Naive thymus-derived CD4-positive, alpha-beta T cell (primary cell): ENCODE data around the gene COQ5. TPM values are rescaled to one million over a fixed set of nuclear protein-coding genes. Genes with fewer than 3 reads are reported as not detected.

Source experiments
- ATAC-seq: fragments of 150-1000 bp; cut with Tn5 transposase; 2 replicates; pipeline ENCODE4 v1.10.0; 2021; ENCODE audit warnings: mild to moderate bottlenecking, moderate library complexity
- CTCF ChIA-PET: fragments of 350-600 bp; sonication (Branson Sonifier 250); formaldehyde crosslinking; loops from one replicate; lab custom pipeline; 2021; ENCODE audit warnings: antibody characterized with exemption; lab: Charles Lee
- POLR2A ChIA-PET: fragments of 350-600 bp; sonication (Branson Sonifier 250); formaldehyde crosslinking; loops from one replicate; lab custom pipeline; 2021; ENCODE audit warnings: antibody characterized with exemption, inconsistent platforms; lab: Charles Lee
- DNase-seq, 9 donors: peaks; one replicate each; pipeline versions ENCODE4 v3.0.0 to v3.0.0-alpha.2; 2020 to 2022; ENCODE audit warnings: mixed read lengths in 1 of 9
- H3K27ac ChIP-seq: one replicate; pipeline ENCODE4 v1.7.0; 2013; ENCODE audit warnings: mild to moderate bottlenecking, low read depth, low read length, moderate library complexity
- H3K27me3 ChIP-seq, 2 donors: one replicate each; pipeline ENCODE4 v1.7.0; 2013; ENCODE audit warnings: low read length in 2 of 2, mild to moderate bottlenecking in 2 of 2, moderate library complexity in 2 of 2; ENCODE audit not compliant: control insufficient read depth in 2 of 2, insufficient read depth in 2 of 2
- H3K36me3 ChIP-seq, 3 experiments: 1 replicate in 2 of 3; 2 replicates in 1 of 3; pipeline ENCODE4 v1.7.0; 2013; ENCODE audit warnings: low read length in 3 of 3, mild to moderate bottlenecking in 3 of 3, moderate library complexity in 1 of 3; ENCODE audit not compliant: insufficient read depth in 3 of 3, control insufficient read depth in 2 of 3
- H3K4me1 ChIP-seq, 2 donors: one replicate each; pipeline ENCODE4 v1.7.0; 2013; ENCODE audit warnings: low read length in 2 of 2, mild to moderate bottlenecking in 2 of 2, moderate library complexity in 1 of 2; ENCODE audit not compliant: control insufficient read depth in 2 of 2, insufficient read depth in 2 of 2
- H3K4me3 ChIP-seq: 2 replicates; pipeline ENCODE4 v1.7.0; 2013; ENCODE audit warnings: mild to moderate bottlenecking, low read length
- H3K9me3 ChIP-seq, 3 experiments: 1 replicate in 2 of 3; 2 replicates in 1 of 3; pipeline ENCODE4 v1.7.0; 2013; ENCODE audit warnings: low read length in 3 of 3; ENCODE audit not compliant: control insufficient read depth in 2 of 3
- H3K27ac Mint-ChIP-seq, 9 donors: one replicate each; pipeline ENCODE4 v1.8.0; 2020 to 2022; ENCODE audit warnings: mixed read lengths in 9 of 9, mild to moderate bottlenecking in 8 of 9, moderate library complexity in 5 of 9, inconsistent platforms in 2 of 9
- H3K27me3 Mint-ChIP-seq, 5 donors: one replicate each; pipeline ENCODE4 v1.8.0; 2021 to 2022; ENCODE audit warnings: mixed read lengths in 5 of 5, mild to moderate bottlenecking in 1 of 5
- H3K36me3 Mint-ChIP-seq, 5 donors: one replicate each; pipeline ENCODE4 v1.8.0; 2020 to 2022; ENCODE audit warnings: mixed read lengths in 5 of 5, mild to moderate bottlenecking in 3 of 5, inconsistent platforms in 1 of 5
- H3K4me1 Mint-ChIP-seq, 7 donors: one replicate each; pipeline ENCODE4 v1.8.0; 2020 to 2022; ENCODE audit warnings: mixed read lengths in 7 of 7, mild to moderate bottlenecking in 3 of 7, inconsistent platforms in 1 of 7
- H3K4me3 Mint-ChIP-seq, 10 donors: one replicate each; pipeline ENCODE4 v1.8.0; 2020 to 2022; ENCODE audit warnings: mild to moderate bottlenecking in 10 of 10, mixed read lengths in 10 of 10, moderate library complexity in 6 of 10, inconsistent platforms in 2 of 10
- H3K9me3 Mint-ChIP-seq, 11 donors: one replicate each; pipeline ENCODE4 v1.8.0; 2020 to 2022; ENCODE audit warnings: mixed read lengths in 11 of 11, mild to moderate bottlenecking in 4 of 11, inconsistent platforms in 1 of 11, moderate library complexity in 1 of 11
- intact Hi-C, 2 donors: fragments of 100-400 bp; cut with micrococcal nuclease; formaldehyde crosslinking; loops; one replicate each; pipeline ENCODE4 v1.15.1; 2023
- polyA plus RNA-seq, 2 donors: library from polyadenylated mRNA; unstranded; fragments of 300-500 nt; fragmentation: Illumina TruSeq; gene quantifications; one replicate each; pipeline ENCODE4 v1.2.3, GENCODE V29; 2021
- total RNA-seq, 6 experiments: library from RNA in 5 of 6; stranded (reverse) in 5 of 6; gene quantifications; 1 replicate in 5 of 6; 2 replicates in 1 of 6; pipeline ENCODE4 v1.2.3 and lab custom pipeline; 2021 to 2026

The COQ5 gene
- total and polyA plus RNA-seq, 7 experiments from 2014 or later: 11.3 to 49.0 (median 23.5) TPM

- H3K27me3 Mint-ChIP-seq: no peaks in the 10 kb centered on the region
- H3K36me3 ChIP-seq: peaks cover 27 to 75% (median 36%) of the 10 kb centered on the region in 3 experiments
- intact Hi-C loops: no loop called here
- H3K27me3 ChIP-seq: no peaks in the 10 kb centered on the region
- ATAC-seq (no peak), DNase-seq (no peak)
- no peak overlapping the region for H3K27ac ChIP-seq
- H3K9me3 Mint-ChIP-seq: no peaks in the 10 kb centered on the region
- H3K4me3 ChIP-seq: no peak overlapping the region
- CTCF ChIA-PET: no interaction called here
- H3K27ac Mint-ChIP-seq: no peak overlapping the region
- no peak overlapping the region for H3K4me3 Mint-ChIP-seq
- peaks cover 0 to 13% (median 8%) of the 10 kb centered on the region in 7 donors for H3K4me1 Mint-ChIP-seq
- peaks cover 0 to 29% (median 23%) of the 10 kb centered on the region in 5 donors for H3K36me3 Mint-ChIP-seq
- H3K4me1 ChIP-seq: no peaks in the 10 kb centered on the region
- POLR2A ChIA-PET: no interaction called here
- H3K9me3 ChIP-seq: no peaks in the 10 kb centered on the region
Measured at GRCh38 chr12:120557589-120557988, 28.6 kb upstream of the COQ5 start.

GRCh38 chr12:120554678-120555077 is 25.7 kb upstream of the COQ5 start:
- ChIA-PET POLR2A (interaction anchor here (0.5 kb wide), 1 partner anchor 26 kb away, joined by 3 read pairs; the partner anchor contains the start of gene POP5), CTCF (no interaction called here)
- peaks cover 0 to 25% (median 20%) of the 10 kb centered on the region in 5 donors for H3K36me3 Mint-ChIP-seq
- ATAC-seq (no peak), DNase-seq (no peak)
- intact Hi-C loops: no loop called here
- Histone ChIP-seq H3K27me3 (no peaks in the 10 kb centered on the region), H3K9me3 (no peaks in the 10 kb centered on the region), H3K4me1 (no peaks in the 10 kb centered on the region), H3K36me3 (peaks cover 13 to 53% (median 20%) of the 10 kb centered on the region in 3 experiments), H3K4me3 (no peak overlapping the region), H3K27ac (no peak overlapping the region)
- H3K27me3 Mint-ChIP-seq: no peaks in the 10 kb centered on the region
- peak overlapping the region in 1 of 9 donors; percentile 43 for H3K27ac Mint-ChIP-seq
- H3K4me3 Mint-ChIP-seq: no peak overlapping the region
- H3K9me3 Mint-ChIP-seq: no peaks in the 10 kb centered on the region
- peaks cover 6 to 24% (median 11%) of the 10 kb centered on the region in 7 donors for H3K4me1 Mint-ChIP-seq

GRCh38 chr12:120546050-120546386 is 17.1 kb upstream of the COQ5 start:
- intact Hi-C loops: no loop called here
- POLR2A ChIA-PET: interaction anchor here (0.6 to 1.1 kb wide), 3 partner anchors 35 to 748 kb away, joined by 3 read pairs; partner anchors contain the start of genes DYNLL1 and POP5
- Mint-ChIP-seq H3K4me1 (peaks cover 9 to 39% (median 26%) of the 10 kb centered on the region in 7 donors), H3K36me3 (peaks cover 0 to 9% (median 4%) of the 10 kb centered on the region in 5 donors), H3K9me3 (no peaks in the 10 kb centered on the region), H3K27ac (peak overlapping the region in 3 of 9 donors; percentile 7 to 72 (median 16)), H3K27me3 (no peaks in the 10 kb centered on the region), H3K4me3 (no peak overlapping the region)
- Histone ChIP-seq H3K36me3 (peaks cover 13 to 41% (median 25%) of the 10 kb centered on the region in 3 experiments), H3K27ac (no peak overlapping the region), H3K9me3 (no peaks in the 10 kb centered on the region), H3K4me3 (no peak overlapping the region), H3K4me1 (peaks cover 0 to 10% of the 10 kb centered on the region in 2 donors), H3K27me3 (no peaks in the 10 kb centered on the region)
- no peak for DNase-seq
- CTCF ChIA-PET: no interaction called here
- no peak for ATAC-seq

GRCh38 chr12:120544691-120545090 is 15.7 kb upstream of the COQ5 start:
- Mint-ChIP-seq H3K9me3 (no peaks in the 10 kb centered on the region), H3K27me3 (no peaks in the 10 kb centered on the region), H3K36me3 (peaks cover 0 to 12% (median 7%) of the 10 kb centered on the region in 5 donors), H3K4me3 (no peak overlapping the region), H3K4me1 (peaks cover 16 to 48% (median 35%) of the 10 kb centered on the region in 7 donors), H3K27ac (no peak overlapping the region)
- DNase-seq (no peak), ATAC-seq (no peak)
- H3K9me3 ChIP-seq: no peaks in the 10 kb centered on the region
- ChIA-PET CTCF (interaction anchor here (0.6 kb wide), 1 partner anchor 333 kb away, joined by 5 read pairs; no protein-coding TSS in a partner anchor), POLR2A (interaction anchor here (0.6 to 1.1 kb wide), 3 partner anchors 9 to 324 kb away, joined by 3 to 4 read pairs (median 4); no protein-coding TSS in a partner anchor)
- no peak overlapping the region for H3K27ac ChIP-seq
- peaks cover 13 to 41% (median 25%) of the 10 kb centered on the region in 3 experiments for H3K36me3 ChIP-seq
- intact Hi-C loops: no loop called here
- H3K27me3 ChIP-seq: no peaks in the 10 kb centered on the region
- peaks cover 0 to 12% of the 10 kb centered on the region in 2 donors for H3K4me1 ChIP-seq
- H3K4me3 ChIP-seq: no peak overlapping the region

- peaks cover 24 to 37% of the 10 kb centered on the region in 2 donors for H3K4me1 ChIP-seq
- peaks cover 41 to 73% (median 59%) of the 10 kb centered on the region in 7 donors for H3K4me1 Mint-ChIP-seq
- no peak for ATAC-seq
Measured at GRCh38 chr12:120542166-120542565, 13.2 kb upstream of the COQ5 start.

GRCh38 chr12:120540445-120540844 is 11.5 kb upstream of the COQ5 start:
- H3K36me3 Mint-ChIP-seq: peaks cover 0 to 19% (median 5%) of the 10 kb centered on the region in 5 donors

More at GRCh38 chr12:120542166-120542565, 13.2 kb upstream of the COQ5 start:
- no peak overlapping the region for H3K27ac ChIP-seq
- H3K27ac Mint-ChIP-seq: no peak overlapping the region
- H3K4me3 ChIP-seq: no peak overlapping the region
- POLR2A ChIA-PET: no interaction called here
- intact Hi-C loops: no loop called here
- H3K27me3 Mint-ChIP-seq: no peaks in the 10 kb centered on the region
- peaks cover 0 to 18% (median 7%) of the 10 kb centered on the region in 5 donors for H3K36me3 Mint-ChIP-seq
- no peaks in the 10 kb centered on the region for H3K9me3 Mint-ChIP-seq
- peaks cover 9 to 22% (median 13%) of the 10 kb centered on the region in 3 experiments for H3K36me3 ChIP-seq
- H3K27me3 ChIP-seq: no peaks in the 10 kb centered on the region
- H3K9me3 ChIP-seq: no peaks in the 10 kb centered on the region
- DNase-seq: no peak
- CTCF ChIA-PET: interaction anchor here (0.6 kb wide), 1 partner anchor 98 kb away, joined by 5 read pairs; no protein-coding TSS in a partner anchor
- H3K4me3 Mint-ChIP-seq: peak overlapping the region in 1 of 10 donors; percentile 23

More at GRCh38 chr12:120540445-120540844, 11.5 kb upstream of the COQ5 start:
- intact Hi-C loops: no loop called here
- Mint-ChIP-seq H3K9me3 (no peaks in the 10 kb centered on the region), H3K4me3 (peak overlapping the region in 7 of 10 donors; percentile 21 to 88 (median 45)), H3K27ac (peak overlapping the region in 3 of 9 donors; percentile 12 to 63 (median 32)), H3K27me3 (no peaks in the 10 kb centered on the region), H3K4me1 (peaks cover 54 to 89% (median 66%) of the 10 kb centered on the region in 7 donors)
- peaks cover 0 to 9% (median 0%) of the 10 kb centered on the region in 3 experiments for H3K36me3 ChIP-seq
- no peak for DNase-seq
- H3K9me3 ChIP-seq: no peaks in the 10 kb centered on the region
- CTCF ChIA-PET: no interaction called here
- no peak overlapping the region for H3K27ac ChIP-seq
- H3K4me1 ChIP-seq: peaks cover 39 to 50% of the 10 kb centered on the region in 2 donors
- ATAC-seq: peak; percentile 56
- no peaks in the 10 kb centered on the region for H3K27me3 ChIP-seq
- H3K4me3 ChIP-seq: no peak overlapping the region
- POLR2A ChIA-PET: no interaction called here
